Activated naive CD8-positive, alpha-beta T cell treated with anti-CD3 and anti-CD28 coated beads for 36 hours (primary cell): Measurements from ENCODE around the gene ANKRD13A. TPM values are rescaled to one million over a fixed set of nuclear protein-coding genes. Genes with fewer than 3 reads are reported as not detected.
"Not testable (repeated sequence)": the region's sequence is repeated elsewhere in the genome, so short reads cannot be mapped to it uniquely, and the experiment has no call there.

Experiments
- DNase-seq: peaks from one replicate; pipeline ENCODE4 v3.0.0; 2021
- H3K27ac Mint-ChIP-seq: one replicate; pipeline ENCODE4 v1.8.0; 2022; ENCODE audit warnings: mild to moderate bottlenecking, moderate library complexity, mixed read lengths
- H3K27me3 Mint-ChIP-seq: one replicate; pipeline ENCODE4 v1.8.0; 2022; ENCODE audit warnings: mild to moderate bottlenecking, mixed read lengths
- H3K36me3 Mint-ChIP-seq: one replicate; pipeline ENCODE4 v1.8.0; 2021; ENCODE audit warnings: mild to moderate bottlenecking, mixed read lengths
- H3K4me1 Mint-ChIP-seq: one replicate; pipeline ENCODE4 v1.8.0; 2021; ENCODE audit warnings: mixed read lengths
- H3K4me3 Mint-ChIP-seq: one replicate; pipeline ENCODE4 v1.8.0; 2022; ENCODE audit warnings: mild to moderate bottlenecking, moderate library complexity, mixed read lengths
- H3K9me3 Mint-ChIP-seq: one replicate; pipeline ENCODE4 v1.8.0; 2022; ENCODE audit warnings: mixed read lengths
- total RNA-seq, 2 experiments: library from RNA; stranded (reverse); gene quantifications; one replicate each; pipeline ENCODE4 v1.2.3, GENCODE V29; 2021

The ANKRD13A gene
- total RNA-seq, 2 experiments from 2014 or later, result 36.8 to 43.6 TPM

DNA sequence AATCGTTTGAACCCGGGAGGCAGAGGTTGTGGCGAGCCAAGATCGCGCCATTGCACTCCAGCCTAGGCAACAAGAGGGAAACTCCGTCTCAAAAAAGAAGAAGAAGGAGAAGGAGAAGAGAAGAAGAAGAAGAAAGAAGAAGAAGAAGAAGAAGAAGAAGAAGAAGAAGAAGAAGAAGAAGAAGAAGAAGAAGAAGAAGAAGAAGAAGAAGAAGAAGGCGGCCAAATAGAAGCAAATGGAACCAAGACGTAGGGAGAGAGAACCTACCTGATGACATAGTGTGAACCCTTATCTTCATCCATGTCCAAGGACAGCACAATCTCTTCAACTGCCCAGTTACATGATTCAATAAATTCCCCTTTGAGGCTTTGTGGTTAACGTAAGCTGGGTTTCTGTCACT is 68.9 kb downstream of the ANKRD13A start:
- not testable (repeated sequence) for H3K27ac Mint-ChIP-seq, H3K27me3 Mint-ChIP-seq, H3K36me3 Mint-ChIP-seq, H3K9me3 Mint-ChIP-seq, H3K4me3 Mint-ChIP-seq, DNase-seq
- H3K4me1 Mint-ChIP-seq, result peaks cover 14% of the 10 kb centered on the region

DNA sequence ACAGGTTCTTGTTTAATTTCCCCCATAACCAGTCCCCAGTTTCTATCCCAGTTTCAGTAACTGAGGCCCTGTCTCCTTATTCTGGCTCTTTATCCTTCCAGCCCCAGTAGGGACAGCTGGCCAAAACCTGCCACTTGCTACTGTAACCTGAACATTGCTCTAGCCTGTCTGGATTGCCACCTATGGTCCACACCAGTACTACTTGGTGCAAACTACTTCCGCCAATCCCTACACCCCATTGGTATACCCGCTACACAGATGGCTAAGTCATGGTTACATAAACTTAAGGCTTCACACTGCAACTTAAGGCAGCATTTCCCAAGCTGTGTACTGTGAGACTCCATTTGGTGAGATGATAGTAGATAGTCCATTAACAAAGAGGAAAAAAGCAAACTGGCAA is 69.4 kb downstream of the ANKRD13A start:
- H3K36me3 Mint-ChIP-seq, result peaks cover 4% of the 10 kb centered on the region
- no peaks in the 10 kb centered on the region for H3K9me3 Mint-ChIP-seq
- H3K4me1 Mint-ChIP-seq, result peaks cover 19% of the 10 kb centered on the region
- DNase-seq, result no peak
- no peak overlapping the region for H3K4me3 Mint-ChIP-seq
- no peaks in the 10 kb centered on the region for H3K27me3 Mint-ChIP-seq
- no peak overlapping the region for H3K27ac Mint-ChIP-seq

DNA sequence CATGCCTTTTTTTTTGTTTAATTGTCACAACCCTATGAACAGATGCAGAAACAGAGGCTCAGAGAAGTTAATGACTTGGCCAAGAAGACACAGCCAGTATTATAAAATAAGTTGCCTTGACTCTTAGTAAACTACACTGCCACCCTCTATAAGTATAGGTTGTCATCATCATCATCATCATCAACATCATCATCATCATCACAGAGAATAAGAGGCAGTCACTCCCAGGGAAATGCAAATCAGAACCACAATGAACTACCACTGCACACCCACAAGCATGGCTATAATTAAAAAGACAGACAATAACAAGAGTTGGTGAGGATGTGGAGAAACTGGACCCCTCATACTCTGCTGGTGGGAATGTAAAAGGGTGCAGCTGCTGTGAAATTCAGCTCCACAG is 72.3 kb downstream of the ANKRD13A start:
- H3K4me3 Mint-ChIP-seq, result no peak overlapping the region
- DNase-seq, result no peak
- peaks cover 4% of the 10 kb centered on the region for H3K36me3 Mint-ChIP-seq
- H3K9me3 Mint-ChIP-seq, result no peaks in the 10 kb centered on the region
- H3K27ac Mint-ChIP-seq, result no peak overlapping the region
- peaks cover 19% of the 10 kb centered on the region for H3K4me1 Mint-ChIP-seq
- H3K27me3 Mint-ChIP-seq, result no peaks in the 10 kb centered on the region

DNA sequence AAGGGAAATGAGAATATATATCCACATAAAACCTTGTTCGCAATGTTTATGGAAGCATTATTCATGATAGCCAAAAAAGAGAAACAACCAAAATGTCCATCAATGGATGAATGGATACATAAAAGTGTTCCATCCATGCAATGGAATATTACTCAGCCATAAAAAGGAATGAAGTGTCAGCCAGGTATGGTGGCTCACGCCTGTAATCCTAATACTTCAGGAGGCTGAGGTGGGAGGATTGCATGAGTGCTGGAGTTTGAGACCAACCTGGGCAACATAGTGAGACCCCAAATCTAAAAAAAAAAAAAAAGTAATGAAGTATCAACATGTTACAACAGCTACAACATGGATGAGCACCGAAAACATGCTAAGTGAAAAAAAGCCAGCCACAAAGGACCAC is 72.7 kb downstream of the ANKRD13A start:
- DNase-seq, result no peak
- Mint-ChIP-seq H3K27ac (no peak overlapping the region), H3K4me1 (peaks cover 19% of the 10 kb centered on the region), H3K9me3 (no peaks in the 10 kb centered on the region), H3K27me3 (no peaks in the 10 kb centered on the region), H3K36me3 (peaks cover 4% of the 10 kb centered on the region), H3K4me3 (peak overlapping the region; percentile 50)

GRCh38 chr12:110072636-110073035 is 73.4 kb downstream of the ANKRD13A start:
- H3K36me3 Mint-ChIP-seq, DNase-seq, H3K9me3 Mint-ChIP-seq, H3K27ac Mint-ChIP-seq, H3K27me3 Mint-ChIP-seq: not testable (repeated sequence)
- Mint-ChIP-seq H3K4me1 (peaks cover 21% of the 10 kb centered on the region), H3K4me3 (peak overlapping the region; percentile 75)

- DNase-seq, result peak; percentile 19
- Mint-ChIP-seq H3K4me3 (peak overlapping the region; percentile 75), H3K9me3 (no peaks in the 10 kb centered on the region), H3K4me1 (peaks cover 23% of the 10 kb centered on the region), H3K36me3 (peaks cover 4% of the 10 kb centered on the region), H3K27me3 (no peaks in the 10 kb centered on the region), H3K27ac (peak overlapping the region; percentile 68)
These were observed 74.0 kb downstream of the ANKRD13A start for GRCh38 chr12:110073049-110073831.

DNA sequence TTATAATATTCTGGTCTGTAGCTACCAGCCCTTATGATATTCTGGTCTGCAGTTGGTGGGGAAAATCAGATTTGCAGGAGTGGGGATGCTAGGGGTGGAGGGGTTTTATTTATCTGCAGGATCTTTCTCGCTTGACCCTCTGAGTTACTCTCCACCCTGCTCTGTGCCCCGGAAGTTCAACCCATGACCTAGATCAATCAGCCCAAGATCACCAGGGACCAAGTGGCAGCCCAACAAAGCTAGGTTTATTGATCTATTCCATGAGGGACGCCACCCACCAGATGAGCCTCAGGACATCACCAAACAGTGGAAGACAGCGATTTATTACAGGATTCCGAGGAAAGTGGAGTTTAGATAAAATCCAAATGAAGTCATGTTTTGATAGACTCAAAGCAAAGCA is 74.9 kb downstream of the ANKRD13A start:
- DNase-seq, result no peak
- Mint-ChIP-seq H3K36me3 (peaks cover 4% of the 10 kb centered on the region), H3K4me1 (peaks cover 26% of the 10 kb centered on the region), H3K4me3 (no peak overlapping the region), H3K27ac (no peak overlapping the region), H3K9me3 (peaks cover under 1% of the 10 kb centered on the region), H3K27me3 (no peaks in the 10 kb centered on the region)

DNA sequence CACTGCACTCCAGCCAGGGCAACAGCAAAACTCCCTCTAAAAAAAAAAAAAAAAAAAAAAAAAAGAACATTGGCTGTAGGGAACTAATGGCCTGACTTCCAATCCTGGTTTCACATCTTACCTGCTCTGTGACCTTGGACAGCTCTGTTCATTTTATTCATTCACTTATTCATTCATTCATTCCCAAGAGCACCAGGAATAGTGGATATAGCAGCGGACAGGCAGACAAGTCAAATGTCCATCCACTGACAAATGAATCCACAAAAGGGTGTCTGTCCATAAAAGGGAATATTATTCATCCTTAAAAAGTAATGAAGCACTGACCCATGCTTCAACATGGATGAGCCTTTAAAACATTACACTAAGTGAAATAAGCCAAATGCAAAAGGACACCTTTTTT is 76.7 kb downstream of the ANKRD13A start:
- H3K27ac Mint-ChIP-seq, result no peak overlapping the region
- H3K4me1 Mint-ChIP-seq, result peaks cover 33% of the 10 kb centered on the region
- H3K27me3 Mint-ChIP-seq, result no peaks in the 10 kb centered on the region
- DNase-seq, result no peak
- no peak overlapping the region for H3K4me3 Mint-ChIP-seq
- H3K9me3 Mint-ChIP-seq, result peaks cover 7% of the 10 kb centered on the region
- H3K36me3 Mint-ChIP-seq, result peaks cover 11% of the 10 kb centered on the region

GRCh38 chr12:110077800-110078199 is 78.6 kb downstream of the ANKRD13A start:
- no peak for DNase-seq
- H3K4me3 Mint-ChIP-seq, result no peak overlapping the region
- H3K27me3 Mint-ChIP-seq, result no peaks in the 10 kb centered on the region
- H3K4me1 Mint-ChIP-seq, result peaks cover 29% of the 10 kb centered on the region
- H3K36me3 Mint-ChIP-seq, result peaks cover 8% of the 10 kb centered on the region
- H3K9me3 Mint-ChIP-seq, result peaks cover 7% of the 10 kb centered on the region
- H3K27ac Mint-ChIP-seq, result peak overlapping the region; percentile 17

- H3K4me3 Mint-ChIP-seq, result peak overlapping the region; percentile 73
- H3K27me3 Mint-ChIP-seq, result no peaks in the 10 kb centered on the region
- peaks cover 7% of the 10 kb centered on the region for H3K9me3 Mint-ChIP-seq
- peaks cover 16% of the 10 kb centered on the region for H3K4me1 Mint-ChIP-seq
- H3K36me3 Mint-ChIP-seq, result peaks cover 8% of the 10 kb centered on the region
- peak; percentile 74 for DNase-seq
- H3K27ac Mint-ChIP-seq, result peak overlapping the region; percentile 95
These were observed 80.5 kb downstream of the ANKRD13A start for GRCh38 chr12:110079477-110080400.

DNA sequence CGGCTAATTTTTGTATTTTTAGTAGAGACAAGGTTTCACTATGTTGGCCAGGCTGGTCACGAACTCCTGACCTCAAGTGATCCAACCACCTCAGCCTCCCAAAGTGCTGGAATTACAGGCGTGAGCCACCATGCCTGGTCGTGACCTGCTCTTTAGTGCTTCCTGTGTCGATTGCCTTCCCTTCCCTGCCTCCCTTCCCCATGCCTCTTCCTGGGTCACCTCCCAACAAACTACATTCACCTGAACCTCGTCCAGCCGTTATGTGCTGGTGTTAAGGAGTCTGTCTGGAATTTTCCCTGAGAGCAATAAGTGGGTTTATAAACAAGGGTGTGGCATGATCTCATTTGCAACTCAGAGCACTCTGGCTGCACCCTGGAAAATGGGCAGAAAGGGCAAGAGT is 81.2 kb downstream of the ANKRD13A start:
- Mint-ChIP-seq H3K27ac (peak overlapping the region; percentile 66), H3K4me3 (no peak overlapping the region)

DNA sequence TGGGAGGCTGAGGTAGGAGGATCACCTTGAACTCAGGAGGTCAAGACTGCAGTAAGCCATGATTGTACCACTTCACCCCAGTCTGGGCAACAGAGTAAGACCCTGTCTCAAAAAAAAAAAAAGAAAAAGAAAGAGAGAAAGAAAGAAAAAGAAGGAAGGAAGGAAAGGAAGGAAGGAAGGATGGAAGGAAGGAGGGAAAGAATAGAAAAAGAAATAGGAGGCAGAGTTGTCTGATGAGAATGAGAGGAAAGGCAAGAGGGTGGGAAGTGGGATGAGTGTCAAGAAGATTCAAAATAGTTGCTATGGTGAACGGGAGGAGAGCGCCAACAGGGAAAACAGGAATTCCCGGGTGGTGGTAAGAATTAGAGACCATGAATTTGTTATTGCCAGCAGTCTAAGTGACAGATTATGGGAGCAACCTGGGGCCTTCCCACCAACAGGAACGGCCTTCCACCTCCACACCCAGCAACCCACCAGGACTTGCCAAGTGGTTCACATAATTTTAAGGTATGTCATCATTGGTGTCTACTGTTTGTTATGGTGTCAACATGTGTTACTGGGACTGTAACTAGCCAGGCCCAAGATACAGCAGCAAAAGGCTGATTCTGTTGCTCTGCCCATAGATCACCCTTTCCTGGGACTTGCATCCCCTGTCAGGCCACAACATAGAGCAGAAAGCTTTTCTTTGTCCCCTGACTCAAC is 85.2 kb downstream of the ANKRD13A start:
- H3K9me3 Mint-ChIP-seq, result peaks cover 3% of the 10 kb centered on the region
- no peak for DNase-seq
- H3K27me3 Mint-ChIP-seq, result no peaks in the 10 kb centered on the region
- H3K4me1 Mint-ChIP-seq, result peaks cover 4% of the 10 kb centered on the region
- H3K27ac Mint-ChIP-seq, result no peak overlapping the region
- H3K36me3 Mint-ChIP-seq, result peaks cover 3% of the 10 kb centered on the region
- H3K4me3 Mint-ChIP-seq, result no peak overlapping the region

More for the DNA sequence above, 81.2 kb downstream of the ANKRD13A start:
- Mint-ChIP-seq H3K4me1 (peaks cover 16% of the 10 kb centered on the region), H3K36me3 (peaks cover 8% of the 10 kb centered on the region), H3K9me3 (peaks cover 7% of the 10 kb centered on the region), H3K27me3 (no peaks in the 10 kb centered on the region)
- DNase-seq, result no peak

DNA sequence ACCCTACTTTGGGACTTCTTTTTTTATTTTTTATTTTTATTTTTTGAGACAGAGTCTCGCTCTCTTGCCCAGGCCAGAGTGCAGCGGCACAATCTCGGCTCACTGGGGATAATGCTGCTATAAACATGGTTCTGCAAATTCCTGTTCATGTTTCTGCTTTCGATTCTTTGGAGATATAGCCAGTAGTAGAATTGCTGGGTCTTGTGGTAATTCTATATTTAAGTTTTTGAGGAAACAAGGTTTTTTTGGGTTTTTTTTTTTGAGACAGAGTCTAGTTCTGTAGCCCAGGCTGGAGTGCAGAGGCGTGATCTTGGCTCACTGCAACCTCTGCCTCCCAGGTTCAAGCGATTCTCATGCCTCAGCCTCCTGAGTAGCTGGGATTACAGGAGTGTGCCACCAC is 89.0 kb downstream of the ANKRD13A start:
- not testable (repeated sequence) for H3K27ac Mint-ChIP-seq, H3K4me1 Mint-ChIP-seq, H3K27me3 Mint-ChIP-seq, H3K36me3 Mint-ChIP-seq, H3K9me3 Mint-ChIP-seq, DNase-seq, H3K4me3 Mint-ChIP-seq

DNA sequence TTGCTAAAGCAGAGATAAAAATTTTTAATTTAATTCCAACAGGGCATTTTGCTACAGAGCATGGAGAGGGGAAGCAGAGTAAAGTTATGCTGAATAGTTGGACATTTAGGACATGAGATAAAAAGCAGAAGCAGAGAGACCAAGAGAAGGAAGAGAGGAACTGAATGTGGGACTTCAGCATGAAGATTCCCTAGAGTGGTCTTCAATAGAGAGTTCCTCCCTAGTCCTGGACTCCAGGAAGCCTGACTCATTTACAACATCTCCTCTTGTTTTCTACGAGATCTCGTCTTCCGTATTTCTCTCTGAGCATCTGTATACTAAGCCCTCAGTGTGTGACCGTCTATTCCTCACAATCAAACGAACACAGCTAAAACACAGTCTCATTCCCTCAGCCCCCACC is 89.7 kb downstream of the ANKRD13A start:
- no peak overlapping the region for H3K27ac Mint-ChIP-seq
- DNase-seq, result no peak
- H3K27me3 Mint-ChIP-seq, result peaks cover 6% of the 10 kb centered on the region
- H3K36me3 Mint-ChIP-seq, result no peaks in the 10 kb centered on the region
- no peaks in the 10 kb centered on the region for H3K9me3 Mint-ChIP-seq
- H3K4me3 Mint-ChIP-seq, result no peak overlapping the region
- no peaks in the 10 kb centered on the region for H3K4me1 Mint-ChIP-seq
